Common myeloid progenitor, CD34-positive (primary cell): Measurements from ENCODE around the gene TEDC1.

ENCODE experiments used
- CTCF ChIA-PET: fragments of 350-600 bp; sonication (Branson Sonifier 250); formaldehyde crosslinking; loops from one replicate; lab custom pipeline; 2021; ENCODE audit warnings: antibody characterized with exemption; lab: Charles Lee
- POLR2A ChIA-PET: fragments of 350-600 bp; sonication (Branson Sonifier 250); formaldehyde crosslinking; loops from one replicate; lab custom pipeline; 2021; ENCODE audit warnings: antibody characterized with exemption; lab: Charles Lee
- DNase-seq, 3 donors: peaks; one replicate each; pipeline versions ENCODE4 v3.0.0 to v3.0.0-alpha.2; 2013
- H3K27ac ChIP-seq, 2 experiments: 1 replicate in 1 of 2; 2 replicates in 1 of 2; pipeline ENCODE4 v1.7.0; 2013; ENCODE audit warnings: inconsistent platforms in 2 of 2, low read length in 2 of 2, mild to moderate bottlenecking in 2 of 2, low read depth in 1 of 2, moderate library complexity in 1 of 2; ENCODE audit not compliant: severe bottlenecking in 2 of 2, insufficient read depth in 1 of 2, poor library complexity in 1 of 2
- H3K27me3 ChIP-seq, 5 experiments: replicated peaks in 2 of 5; 1 replicate in 3 of 5; 2 replicates in 2 of 5; pipeline versions ENCODE4 v1.6.1 to v1.7.0; 2013; ENCODE audit warnings: low read length in 4 of 5, mild to moderate bottlenecking in 2 of 5, moderate library complexity in 2 of 5, inconsistent platforms in 1 of 5; ENCODE audit not compliant: insufficient read depth in 5 of 5, control insufficient read depth in 4 of 5
- H3K36me3 ChIP-seq, 4 experiments: 1 replicate in 2 of 4; 2 replicates in 2 of 4; pipeline versions ENCODE4 v1.6.1 to v1.7.0; 2013; ENCODE audit warnings: low read length in 3 of 4, control low read depth in 1 of 4, mild to moderate bottlenecking in 1 of 4; ENCODE audit not compliant: control insufficient read depth in 4 of 4, insufficient read depth in 4 of 4
- H3K4me1 ChIP-seq, 4 experiments: 1 replicate in 3 of 4; 2 replicates in 1 of 4; pipeline versions ENCODE4 v1.6.1 to v1.7.1; 2013; ENCODE audit warnings: low read length in 3 of 4, mild to moderate bottlenecking in 3 of 4, control low read depth in 1 of 4, inconsistent platforms in 1 of 4, moderate library complexity in 1 of 4; ENCODE audit not compliant: control insufficient read depth in 4 of 4, insufficient read depth in 4 of 4; ENCODE audit errors: control extremely low read depth in 1 of 4
- H3K4me3 ChIP-seq, 7 experiments: 1 replicate in 4 of 7; 2 replicates in 3 of 7; pipeline versions ENCODE4 v1.5.1 to v1.7.0; 2013; ENCODE audit warnings: mild to moderate bottlenecking in 7 of 7, low read length in 6 of 7, moderate library complexity in 6 of 7, inconsistent platforms in 2 of 7, low read depth in 2 of 7, control low read depth in 1 of 7; ENCODE audit not compliant: insufficient read depth in 4 of 7, control insufficient read depth in 1 of 7; ENCODE audit errors: extremely low read depth in 1 of 7
- H3K9me3 ChIP-seq, 5 experiments: 1 replicate in 4 of 5; 2 replicates in 1 of 5; pipeline versions ENCODE4 v1.6.1 to v1.7.1; 2013; ENCODE audit warnings: low read length in 4 of 5, mild to moderate bottlenecking in 2 of 5, inconsistent platforms in 1 of 5, low read depth in 1 of 5, moderate library complexity in 1 of 5; ENCODE audit not compliant: control insufficient read depth in 4 of 5, insufficient read depth in 2 of 5; ENCODE audit errors: control extremely low read depth in 1 of 5
- WGBS: methylation state at CpG from one replicate; pipeline ENCODE4 v1.1.5; 2013; ENCODE audit not compliant: insufficient coverage; 5-methylcytosine and 5-hydroxymethylcytosine counted together

The TEDC1 gene

GRCh38 chr14:105470350-105471296 lies 20.4 kb upstream of the TEDC1 start:
- POLR2A ChIA-PET = interaction anchor here (1.2 to 1.9 kb wide), 3 partner anchors 11 to 20 kb away, joined by 4 to 7 read pairs (median 5); partner anchors contain the start of gene TEDC1
- Histone ChIP-seq H3K27ac (no peak overlapping the region), H3K9me3 (no peaks in the 10 kb centered on the region), H3K4me1 (peaks cover 0 to 31% (median 22%) of the 10 kb centered on the region in 4 experiments), H3K27me3 (peaks cover 0 to 18% (median 3%) of the 10 kb centered on the region in 5 experiments), H3K4me3 (no peak overlapping the region), H3K36me3 (peaks cover 2 to 52% (median 30%) of the 10 kb centered on the region in 4 experiments)
- CTCF ChIA-PET = interaction anchor here (1.3 to 7.6 kb wide), 7 partner anchors 13 to 100 kb away, joined by 3 to 77 read pairs (median 9); partner anchors contain the start of gene CRIP1
- 88% methylated on average over 18 of the region's 34 CpGs for WGBS
- DNase-seq = no peak

GRCh38 chr14:105471297-105471821 lies 19.7 kb upstream of the TEDC1 start:
- POLR2A ChIA-PET = interaction anchor here (1.2 to 1.9 kb wide), 3 partner anchors 10 to 19 kb away, joined by 4 to 7 read pairs (median 5); partner anchors contain the start of gene TEDC1
- peaks cover 0 to 46% (median 26%) of the 10 kb centered on the region in 4 experiments for H3K36me3 ChIP-seq
- WGBS = 92% methylated on average over 11 of the region's 19 CpGs
- no peaks in the 10 kb centered on the region for H3K9me3 ChIP-seq
- CTCF ChIA-PET = interaction anchor here (0.8 to 7.6 kb wide), 9 partner anchors 12 to 100 kb away, joined by 3 to 77 read pairs (median 7); partner anchors contain the start of gene CRIP1
- H3K27ac ChIP-seq = no peak overlapping the region
- H3K27me3 ChIP-seq = peaks cover 0 to 26% (median 10%) of the 10 kb centered on the region in 5 experiments
- H3K4me3 ChIP-seq = no peak overlapping the region
- peaks cover 0 to 38% (median 26%) of the 10 kb centered on the region in 4 experiments for H3K4me1 ChIP-seq
- peak in 2 of 3 donors; percentile 40 to 46 for DNase-seq

GRCh38 chr14:105471823-105472485 lies 19.1 kb upstream of the TEDC1 start:
- Histone ChIP-seq H3K27ac (no peak overlapping the region), H3K27me3 (peaks cover 0 to 31% (median 13%) of the 10 kb centered on the region in 5 experiments), H3K4me1 (peaks cover 0 to 44% (median 29%) of the 10 kb centered on the region in 4 experiments), H3K4me3 (no peak overlapping the region), H3K36me3 (peaks cover 0 to 41% (median 22%) of the 10 kb centered on the region in 4 experiments), H3K9me3 (no peaks in the 10 kb centered on the region)
- 91% methylated on average over 8 of the region's 8 CpGs for WGBS
- POLR2A ChIA-PET = interaction anchor here (1.2 to 1.9 kb wide), 3 partner anchors 10 to 18 kb away, joined by 4 to 7 read pairs (median 5); partner anchors contain the start of gene TEDC1
- no peak for DNase-seq
- CTCF ChIA-PET = interaction anchor here (0.6 to 7.6 kb wide), 10 partner anchors 12 to 296 kb away, joined by 3 to 77 read pairs (median 4); partner anchors contain the start of gene CRIP1

- DNase-seq = no peak
- Histone ChIP-seq H3K9me3 (no peaks in the 10 kb centered on the region), H3K4me1 (peaks cover 0 to 50% (median 31%) of the 10 kb centered on the region in 4 experiments), H3K27ac (no peak overlapping the region), H3K4me3 (no peak overlapping the region), H3K27me3 (peaks cover 0 to 37% (median 17%) of the 10 kb centered on the region in 5 experiments), H3K36me3 (peaks cover 0 to 35% (median 19%) of the 10 kb centered on the region in 4 experiments)
- 96% methylated on average over 12 of the region's 12 CpGs for WGBS
- CTCF ChIA-PET = interaction anchor here (0.6 to 7.6 kb wide), 9 partner anchors 11 to 296 kb away, joined by 3 to 77 read pairs (median 4); partner anchors contain the start of gene CRIP1
- POLR2A ChIA-PET = interaction anchor here (1.9 kb wide), 1 partner anchor 9 kb away, joined by 7 read pairs; no protein-coding TSS in a partner anchor
These were observed 18.5 kb upstream of the TEDC1 start for GRCh38 chr14:105472486-105472991.

- H3K4me1 ChIP-seq = peaks cover 0 to 54% (median 33%) of the 10 kb centered on the region in 4 experiments
- no peak overlapping the region for H3K27ac ChIP-seq
- H3K27me3 ChIP-seq = peaks cover 0 to 43% (median 17%) of the 10 kb centered on the region in 5 experiments
- no peaks in the 10 kb centered on the region for H3K9me3 ChIP-seq
- ChIA-PET CTCF (interaction anchor here (0.6 to 7.6 kb wide), 6 partner anchors 10 to 56 kb away, joined by 3 to 77 read pairs (median 6); partner anchors contain the start of gene CRIP1), POLR2A (no interaction called here)
- WGBS = 36% methylated on average over 1 of the region's 7 CpGs
- peaks cover 0 to 29% (median 15%) of the 10 kb centered on the region in 4 experiments for H3K36me3 ChIP-seq
- no peak for DNase-seq
- H3K4me3 ChIP-seq = peak overlapping the region in 4 of 7 experiments; percentile 38 to 78 (median 68)
These were observed 17.9 kb upstream of the TEDC1 start for GRCh38 chr14:105473033-105473676.
